Erythroblast (primary cell): ENCODE data around the gene SH2D6.

Experiments
- GATA1 ChIP-seq: IDR thresholded peaks from 2 replicates; pipeline ENCODE4 v1.6.1; 2011; ENCODE audit warnings: low read depth, mild to moderate bottlenecking, control low read depth, low read length, moderate library complexity
- POLR2A ChIP-seq: IDR thresholded peaks from 2 replicates; pipeline ENCODE4 v1.6.1; 2011; ENCODE audit warnings: mild to moderate bottlenecking, low read length

- TF ChIP-seq POLR2A, result no peak
- TF ChIP-seq GATA1, result no peak
Observed at GRCh38 chr2:85429924-85430289, 11.4 kb downstream of the SH2D6 start.
